Activated CD4-positive, alpha-beta memory T cell treated with anti-CD3 and anti-CD28 coated beads, Interleukin-2, amount 10 ng/mL, durations not matched to agents 7 days and 5 days (primary cell): ENCODE measurements around the gene PAGE4. TPM values are rescaled to one million over a fixed set of nuclear protein-coding genes. Genes with fewer than 3 reads are reported as not detected.

Experiments used
- CTCF ChIA-PET: fragments of 350-600 bp; sonication (Branson Sonifier 250); formaldehyde crosslinking; loops from one replicate; lab custom pipeline; 2021; ENCODE audit warnings: antibody characterized with exemption, inconsistent platforms; lab: Charles Lee
- POLR2A ChIA-PET: fragments of 350-600 bp; sonication (Branson Sonifier 250); formaldehyde crosslinking; loops from one replicate; lab custom pipeline; 2021; ENCODE audit warnings: antibody characterized with exemption; lab: Charles Lee
- DNase-seq: peaks from one replicate; pipeline ENCODE4 v3.0.0-alpha.2; 2020
- H3K27ac Mint-ChIP-seq: one replicate; pipeline ENCODE4 v1.8.0; 2021; ENCODE audit warnings: mild to moderate bottlenecking, mixed read lengths
- H3K27me3 Mint-ChIP-seq: one replicate; pipeline ENCODE4 v1.8.0; 2021; ENCODE audit warnings: mixed read lengths
- H3K36me3 Mint-ChIP-seq: one replicate; pipeline ENCODE4 v1.8.0; 2021; ENCODE audit warnings: low read depth, mixed read lengths
- H3K4me1 Mint-ChIP-seq: one replicate; pipeline ENCODE4 v1.8.0; 2021; ENCODE audit warnings: mixed read lengths
- H3K4me3 Mint-ChIP-seq: one replicate; pipeline ENCODE4 v1.8.0; 2021; ENCODE audit warnings: mild to moderate bottlenecking, mixed read lengths
- H3K9me3 Mint-ChIP-seq: one replicate; pipeline ENCODE4 v1.8.0; 2021; ENCODE audit warnings: mixed read lengths
- total RNA-seq, 2 experiments: library from RNA; stranded (reverse); gene quantifications; one replicate each; pipeline ENCODE4 v1.2.3, GENCODE V29; 2021

The PAGE4 gene
- total RNA-seq, 2 experiments from 2014 or later, result not detected

DNA sequence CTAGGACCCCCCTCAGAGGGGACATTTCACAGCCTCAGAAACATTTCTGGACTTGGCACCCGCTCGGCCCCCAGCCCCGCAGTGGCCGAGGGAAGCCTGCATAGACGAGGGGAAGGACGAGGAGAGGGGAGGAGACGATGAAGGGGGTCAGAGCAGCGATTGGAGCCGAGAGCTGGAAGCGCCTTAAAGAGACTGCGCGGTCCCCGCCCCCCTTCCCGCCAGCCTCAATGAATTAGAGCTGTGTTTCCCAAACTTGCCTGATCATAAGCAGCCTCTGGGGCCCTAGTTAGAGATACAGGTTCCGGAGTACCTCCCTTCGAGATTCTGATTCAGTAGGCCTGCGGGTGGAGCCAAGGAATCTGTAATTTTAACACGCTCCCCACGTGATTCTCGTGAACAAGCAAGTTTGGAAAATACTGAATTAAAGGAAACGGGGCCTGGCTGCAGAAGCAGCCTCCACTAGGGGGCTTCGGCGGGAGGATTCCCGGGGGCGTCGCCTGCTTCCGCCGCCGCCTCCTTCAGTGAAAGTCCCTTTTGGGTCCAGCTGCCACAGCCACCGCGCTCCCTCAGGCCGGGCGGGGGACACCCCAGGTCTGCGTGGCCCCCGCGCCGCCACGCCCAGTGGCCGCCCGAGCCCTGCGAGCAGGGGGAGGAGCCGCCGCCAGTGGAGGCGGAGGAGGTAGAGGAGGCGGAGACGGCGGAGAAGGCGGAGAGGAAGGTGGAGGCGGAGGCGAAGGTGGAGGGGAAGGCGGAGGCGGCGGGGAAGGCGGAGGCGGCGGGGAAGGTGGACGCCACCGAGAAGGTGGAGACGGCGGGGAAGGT lies 49.9 kb downstream of the PAGE4 start, which contains the start of gene USP27X:
Gene USP27X (plus strand): TSS at position 651 of the 822 bp plus-strand sequence. CDS start 824 bp downstream, outside the sequence.
- Mint-ChIP-seq H3K4me1 (peaks cover 18% of the 10 kb centered on the region), H3K36me3 (no peaks in the 10 kb centered on the region), H3K27ac (peak within 1 kb of the TSS; percentile 44), H3K4me3 (peak within 1 kb of the TSS; percentile 74), H3K9me3 (no peaks in the 10 kb centered on the region), H3K27me3 (peaks cover 2% of the 10 kb centered on the region)
- DNase-seq, result peak; percentile 84
- POLR2A ChIA-PET, result interaction anchor here (0.8 to 1.5 kb wide), 2 partner anchors 42 to 43 kb away, joined by 3 read pairs; partner anchors contain the start of gene CLCN5
- CTCF ChIA-PET, result interaction anchor here (0.6 to 2.6 kb wide), 5 partner anchors 23 to 43 kb away, joined by 3 to 17 read pairs (median 5); partner anchors contain the start of gene CLCN5

DNA sequence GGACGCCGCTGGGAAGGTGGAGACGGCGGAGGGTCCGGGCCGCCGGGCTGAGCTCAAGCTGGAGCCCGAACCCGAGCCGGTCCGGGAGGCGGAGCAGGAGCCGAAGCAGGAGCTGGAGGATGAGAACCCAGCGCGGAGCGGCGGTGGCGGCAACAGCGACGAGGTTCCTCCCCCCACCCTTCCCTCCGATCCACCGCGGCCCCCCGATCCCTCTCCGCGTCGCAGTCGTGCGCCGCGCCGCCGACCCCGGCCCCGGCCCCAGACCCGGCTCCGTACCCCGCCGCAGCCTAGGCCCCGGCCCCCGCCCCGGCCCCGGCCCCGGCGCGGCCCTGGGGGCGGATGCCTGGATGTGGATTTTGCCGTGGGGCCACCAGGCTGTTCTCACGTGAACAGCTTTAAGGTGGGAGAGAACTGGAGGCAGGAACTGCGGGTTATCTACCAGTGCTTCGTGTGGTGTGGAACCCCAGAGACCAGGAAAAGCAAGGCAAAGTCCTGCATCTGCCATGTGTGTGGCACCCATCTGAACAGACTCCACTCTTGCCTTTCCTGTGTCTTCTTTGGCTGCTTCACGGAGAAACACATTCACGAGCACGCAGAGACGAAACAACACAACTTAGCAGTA lies 50.7 kb downstream of the PAGE4 start:
- Mint-ChIP-seq H3K9me3 (no peaks in the 10 kb centered on the region), H3K4me3 (peak overlapping the region; percentile 74), H3K27me3 (peaks cover 2% of the 10 kb centered on the region), H3K4me1 (peaks cover 20% of the 10 kb centered on the region), H3K27ac (peak overlapping the region; percentile 21), H3K36me3 (no peaks in the 10 kb centered on the region)
- POLR2A ChIA-PET, result interaction anchor here (0.8 to 1.5 kb wide), 2 partner anchors 41 to 42 kb away, joined by 3 read pairs; partner anchors contain the start of gene CLCN5
- DNase-seq, result peak; percentile 16
- CTCF ChIA-PET, result interaction anchor here (0.6 to 2.6 kb wide), 5 partner anchors 23 to 42 kb away, joined by 3 to 17 read pairs (median 5); partner anchors contain the start of gene CLCN5

DNA sequence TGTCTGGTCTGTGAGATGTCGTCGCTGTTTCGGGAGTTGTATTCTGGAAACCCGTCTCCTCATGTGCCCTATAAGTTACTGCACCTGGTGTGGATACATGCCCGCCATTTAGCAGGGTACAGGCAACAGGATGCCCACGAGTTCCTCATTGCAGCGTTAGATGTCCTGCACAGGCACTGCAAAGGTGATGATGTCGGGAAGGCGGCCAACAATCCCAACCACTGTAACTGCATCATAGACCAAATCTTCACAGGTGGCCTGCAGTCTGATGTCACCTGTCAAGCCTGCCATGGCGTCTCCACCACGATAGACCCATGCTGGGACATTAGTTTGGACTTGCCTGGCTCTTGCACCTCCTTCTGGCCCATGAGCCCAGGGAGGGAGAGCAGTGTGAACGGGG lies 51.6 kb downstream of the PAGE4 start:
- H3K9me3 Mint-ChIP-seq, result no peaks in the 10 kb centered on the region
- H3K27ac Mint-ChIP-seq, result no peak overlapping the region
- H3K27me3 Mint-ChIP-seq, result no peaks in the 10 kb centered on the region
- POLR2A ChIA-PET, result interaction anchor here (1.5 kb wide), 1 partner anchor 41 kb away, joined by 3 read pairs; the partner anchor contains the start of gene CLCN5
- no peaks in the 10 kb centered on the region for H3K36me3 Mint-ChIP-seq
- CTCF ChIA-PET, result interaction anchor here (2.5 kb wide), 1 partner anchor 41 kb away, joined by 17 read pairs; the partner anchor contains the start of gene CLCN5
- DNase-seq, result no peak
- H3K4me3 Mint-ChIP-seq, result no peak overlapping the region
- peaks cover 20% of the 10 kb centered on the region for H3K4me1 Mint-ChIP-seq

Other genes starting within 250 kb of the PAGE4 start
- gene GAGE12H, start 249.4 kb upstream of the PAGE4 start, total RNA-seq, result not detected
- gene GAGE2A, start 239.8 kb upstream of the PAGE4 start, total RNA-seq, result not detected
- not detected for gene GAGE1, start 230.3 kb upstream of the PAGE4 start, total RNA-seq
- gene PAGE1, start 133.3 kb upstream of the PAGE4 start, total RNA-seq, result not detected
- gene USP27X, start 50.2 kb downstream of the PAGE4 start, total RNA-seq, result 1 to 10 TPM; 2.1 to 2.4 TPM
- 1 to 10 TPM; 3.0 TPM for gene CLCN5, start 93.3 kb downstream of the PAGE4 start, total RNA-seq